OCI-LY1 (cell line): ENCODE results near the gene MAP3K7CL.

Experiments used
- H2AFZ ChIP-seq: fragments of 200-600 bp; sonication (generic), shearing (Covaris generic); 2 replicates; pipeline ENCODE4 v1.6.0; 2014; ENCODE audit warnings: antibody characterized with exemption, mild to moderate bottlenecking, low read length
- H3F3A ChIP-seq: fragments of 200-600 bp; sonication (generic), shearing (Covaris generic); 2 replicates; pipeline ENCODE4 v1.6.0; 2014; ENCODE audit warnings: mild to moderate bottlenecking, antibody characterized with exemption, low read length, moderate library complexity; ENCODE audit not compliant: insufficient read depth
- H3K27ac ChIP-seq: fragments of 200-600 bp; sonication (generic); 2 replicates; pipeline ENCODE4 v1.5.1; 2014; ENCODE audit warnings: low read length, mixed run types, mild to moderate bottlenecking, low read depth; ENCODE audit not compliant: poor library complexity, severe bottlenecking
- H3K27me3 ChIP-seq: fragments of 200-600 bp; sonication (generic); 2 replicates; pipeline ENCODE4 v1.6.0; 2014; ENCODE audit warnings: antibody characterized with exemption, mild to moderate bottlenecking, low read length, moderate library complexity; ENCODE audit not compliant: insufficient read depth
- H3K36me3 ChIP-seq: fragments of 200-600 bp; sonication (generic); 2 replicates; pipeline ENCODE4 v1.6.1; 2014; ENCODE audit warnings: mild to moderate bottlenecking, antibody characterized with exemption, low read length, moderate library complexity, mixed read lengths; ENCODE audit not compliant: insufficient read depth
- H3K4me1 ChIP-seq: fragments of 200-600 bp; sonication (generic); 2 replicates; pipeline ENCODE4 v1.5.1; 2014; ENCODE audit warnings: mild to moderate bottlenecking, low read length, moderate library complexity; ENCODE audit not compliant: insufficient read depth, severe bottlenecking
- H3K4me2 ChIP-seq: fragments of 200-600 bp; sonication (generic), shearing (Covaris generic); 2 replicates; pipeline ENCODE4 v1.6.1; 2014; ENCODE audit warnings: low read length
- H3K4me3 ChIP-seq: fragments of 200-600 bp; sonication (generic); 2 replicates; pipeline ENCODE4 v1.5.1; 2014; ENCODE audit warnings: low read length, low read depth, mild to moderate bottlenecking, mixed read lengths; ENCODE audit not compliant: poor library complexity, severe bottlenecking
- H3K79me2 ChIP-seq: fragments of 200-600 bp; shearing (Covaris generic); 2 replicates; pipeline ENCODE4 v1.6.1; 2016; ENCODE audit warnings: mixed run types, low read length, mixed read lengths; ENCODE audit not compliant: insufficient read depth
- H3K9ac ChIP-seq: fragments of 200-600 bp; sonication (generic), shearing (Covaris generic); 2 replicates; pipeline ENCODE4 v1.6.1; 2014; ENCODE audit warnings: mild to moderate bottlenecking, low read length, mixed read lengths
- H3K9me2 ChIP-seq: fragments of 200-600 bp; sonication (generic), shearing (Covaris generic); 2 replicates; pipeline ENCODE4 v1.6.1; 2014; ENCODE audit warnings: low read depth, mild to moderate bottlenecking, low read length, mixed read lengths
- H3K9me3 ChIP-seq: fragments of 200-600 bp; shearing (Covaris generic); 2 replicates; pipeline ENCODE4 v1.6.1; 2014; ENCODE audit warnings: low read length, mixed read lengths
- H4K20me1 ChIP-seq: fragments of 200-600 bp; sonication (generic), shearing (Covaris generic); 2 replicates; pipeline ENCODE4 v1.6.0; 2016; ENCODE audit warnings: mild to moderate bottlenecking, low read length; ENCODE audit not compliant: insufficient read depth
- EZH2 ChIP-seq: fragments of 200-600 bp; sonication (generic), shearing (Covaris generic); IDR thresholded peaks from 2 replicates; pipeline ENCODE4 v1.8.0; 2017; ENCODE audit warnings: borderline replicate concordance, mixed run types, mild to moderate bottlenecking, antibody characterized with exemption, low read length, moderate library complexity, mixed read lengths
- TF ChIP-seq, protein P1 (sequence below): fragments of 200-600 bp; sonication (generic), shearing (Covaris generic); IDR thresholded peaks from 2 replicates; pipeline ENCODE4 v1.5.1; 2017; ENCODE audit warnings: mild to moderate bottlenecking, antibody characterized with exemption, low read length, moderate library complexity, mixed read lengths

Gene MAP3K7CL

DNA sequence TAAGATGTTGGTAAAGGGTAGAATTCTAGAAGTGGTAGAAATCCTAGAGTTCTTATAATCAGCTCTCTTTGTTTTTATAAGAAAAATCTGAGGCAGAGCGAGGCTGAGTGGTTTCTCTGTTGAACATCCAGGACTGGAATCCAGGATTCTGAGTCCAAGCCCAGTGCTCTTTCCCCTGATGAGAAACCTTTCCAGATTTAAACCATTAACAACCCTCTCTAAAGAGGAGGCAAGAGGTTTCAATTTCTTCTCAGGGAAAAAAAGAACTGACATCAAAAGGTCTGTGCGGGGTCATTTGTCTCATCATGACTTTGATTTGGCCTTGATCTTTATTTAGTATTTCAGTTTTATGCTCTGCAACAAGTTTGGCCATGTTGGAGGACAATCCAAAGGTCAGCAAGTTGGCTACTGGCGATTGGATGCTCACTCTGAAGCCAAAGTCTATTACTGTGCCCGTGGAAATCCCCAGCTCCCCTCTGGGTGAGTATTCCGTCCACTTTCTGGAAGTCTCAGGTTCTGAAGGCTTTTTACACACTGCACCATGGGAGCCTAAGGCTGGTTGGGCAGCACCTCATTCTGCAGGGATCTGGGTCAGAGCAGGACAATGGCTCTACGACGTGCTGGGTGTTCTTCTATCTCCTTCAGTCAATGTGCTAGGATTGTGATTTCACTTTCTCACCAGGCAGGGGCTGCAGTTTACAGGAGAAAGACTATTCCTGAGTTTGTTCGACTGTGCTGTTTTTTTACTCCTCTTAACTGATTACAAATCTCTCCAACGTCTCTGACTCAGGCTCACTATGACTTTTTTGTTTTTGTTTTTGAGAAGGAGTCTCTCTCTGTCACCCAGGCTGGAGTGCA, 38.1 kb upstream of the MAP3K7CL start:
- Histone ChIP-seq H4K20me1 (no peaks in the 10 kb centered on the region), H3K4me1 (no peaks in the 10 kb centered on the region), H3K9ac (no peak overlapping the region), H3K36me3 (no peaks in the 10 kb centered on the region), H3K27ac (no peak overlapping the region), H2AFZ (no peak overlapping the region), H3F3A (no peaks in the 10 kb centered on the region), H3K4me2 (no peak overlapping the region), H3K9me2 (no peaks in the 10 kb centered on the region), H3K4me3 (no peak overlapping the region), H3K27me3 (no peaks in the 10 kb centered on the region), H3K79me2 (no peaks in the 10 kb centered on the region), H3K9me3 (no peaks in the 10 kb centered on the region)
- TF ChIP-seq EZH2: no peak
- TF ChIP-seq, protein P1, sequence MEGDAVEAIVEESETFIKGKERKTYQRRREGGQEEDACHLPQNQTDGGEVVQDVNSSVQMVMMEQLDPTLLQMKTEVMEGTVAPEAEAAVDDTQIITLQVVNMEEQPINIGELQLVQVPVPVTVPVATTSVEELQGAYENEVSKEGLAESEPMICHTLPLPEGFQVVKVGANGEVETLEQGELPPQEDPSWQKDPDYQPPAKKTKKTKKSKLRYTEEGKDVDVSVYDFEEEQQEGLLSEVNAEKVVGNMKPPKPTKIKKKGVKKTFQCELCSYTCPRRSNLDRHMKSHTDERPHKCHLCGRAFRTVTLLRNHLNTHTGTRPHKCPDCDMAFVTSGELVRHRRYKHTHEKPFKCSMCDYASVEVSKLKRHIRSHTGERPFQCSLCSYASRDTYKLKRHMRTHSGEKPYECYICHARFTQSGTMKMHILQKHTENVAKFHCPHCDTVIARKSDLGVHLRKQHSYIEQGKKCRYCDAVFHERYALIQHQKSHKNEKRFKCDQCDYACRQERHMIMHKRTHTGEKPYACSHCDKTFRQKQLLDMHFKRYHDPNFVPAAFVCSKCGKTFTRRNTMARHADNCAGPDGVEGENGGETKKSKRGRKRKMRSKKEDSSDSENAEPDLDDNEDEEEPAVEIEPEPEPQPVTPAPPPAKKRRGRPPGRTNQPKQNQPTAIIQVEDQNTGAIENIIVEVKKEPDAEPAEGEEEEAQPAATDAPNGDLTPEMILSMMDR: no peak

DNA sequence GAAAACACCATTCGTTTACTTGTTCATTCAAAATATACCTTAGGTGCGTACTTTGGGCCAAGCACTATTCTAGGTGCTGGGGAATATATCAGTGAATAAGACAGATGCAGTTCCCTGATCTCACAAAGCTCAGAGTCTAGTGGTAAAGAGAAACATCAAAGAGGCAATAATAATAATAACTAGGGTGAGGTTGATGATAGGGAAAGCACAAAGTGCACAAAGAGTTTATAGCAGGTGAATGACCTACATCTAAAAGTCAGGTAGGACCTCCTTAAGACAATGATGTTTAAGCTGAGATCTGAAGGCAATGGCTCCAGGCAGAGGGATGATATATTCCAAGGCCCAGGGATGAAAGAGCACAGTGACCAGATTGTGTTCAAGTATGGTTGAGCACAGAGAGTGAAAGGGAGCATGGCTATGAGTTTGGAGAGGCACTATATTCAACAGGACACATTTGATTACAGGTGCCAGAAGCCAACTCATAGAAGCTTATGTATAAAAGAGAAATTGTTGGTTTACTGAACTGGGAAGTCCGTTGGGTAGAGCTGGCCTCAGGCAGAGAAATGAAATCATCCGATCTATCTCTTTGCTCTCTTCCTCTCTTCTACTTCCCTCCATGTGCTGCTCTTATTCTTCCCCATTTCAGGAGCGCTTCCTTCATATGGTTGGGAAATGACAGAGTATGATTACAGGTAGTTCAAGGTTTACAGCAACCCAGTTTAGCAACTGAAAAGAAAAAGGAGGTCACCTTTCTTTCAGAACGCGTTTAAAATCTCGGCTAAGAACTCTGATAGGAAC, 34.0 kb upstream of the MAP3K7CL start:
- no peaks in the 10 kb centered on the region for H3K4me1 ChIP-seq
- no peaks in the 10 kb centered on the region for H3K9me3 ChIP-seq

DNA sequence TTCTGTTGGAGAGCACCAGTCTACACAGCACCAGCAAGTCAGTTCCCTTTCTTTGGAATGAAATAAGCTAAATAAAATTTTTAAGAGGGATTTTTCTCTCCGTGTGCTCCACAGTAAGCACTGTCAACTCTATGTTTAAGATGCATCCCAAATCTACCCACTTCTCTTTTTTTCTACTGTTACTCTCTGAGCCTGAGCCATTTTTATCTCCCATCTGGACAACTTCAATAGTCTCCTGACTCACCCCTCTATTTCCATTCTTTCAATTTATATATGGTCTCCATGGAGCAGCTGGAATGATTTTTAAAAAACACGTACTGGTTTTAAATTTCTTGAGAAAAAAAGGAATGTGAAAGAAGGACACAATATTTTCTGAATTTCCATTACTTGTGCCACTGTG, 32.3 kb upstream of the MAP3K7CL start:
- H4K20me1 ChIP-seq: no peaks in the 10 kb centered on the region
- TF ChIP-seq EZH2: no peak
- TF ChIP-seq, protein P1: no peak
- H3K4me3 ChIP-seq: no peak overlapping the region
- no peaks in the 10 kb centered on the region for H3K79me2 ChIP-seq
- H3K27ac ChIP-seq: no peak overlapping the region
- no peaks in the 10 kb centered on the region for H3F3A ChIP-seq
- H3K9ac ChIP-seq: no peak overlapping the region
- H3K27me3 ChIP-seq: no peaks in the 10 kb centered on the region
- H3K9me2 ChIP-seq: no peaks in the 10 kb centered on the region
- no peak overlapping the region for H3K4me2 ChIP-seq
- H3K36me3 ChIP-seq: no peaks in the 10 kb centered on the region
- H3K9me3 ChIP-seq: no peaks in the 10 kb centered on the region
- no peaks in the 10 kb centered on the region for H3K4me1 ChIP-seq
- no peak overlapping the region for H2AFZ ChIP-seq

More for the DNA sequence above, 34.0 kb upstream of the MAP3K7CL start:
- Histone ChIP-seq H3K27me3 (no peaks in the 10 kb centered on the region), H3K9me2 (no peaks in the 10 kb centered on the region), H3K4me3 (no peak overlapping the region), H4K20me1 (no peaks in the 10 kb centered on the region), H3K36me3 (no peaks in the 10 kb centered on the region), H2AFZ (no peak overlapping the region), H3K27ac (no peak overlapping the region), H3K9ac (no peak overlapping the region), H3K79me2 (no peaks in the 10 kb centered on the region), H3F3A (no peaks in the 10 kb centered on the region), H3K4me2 (no peak overlapping the region)
- TF ChIP-seq, protein P1: no peak
- no peak for TF ChIP-seq EZH2
